NCI-H2081 (cell line): ENCODE results near the gene JMJD7.

Source experiments
- DNase-seq, 2 experiments: peaks; one replicate each; lab custom pipeline; 2025; lab: John Stamatoyannopoulos, UW

Gene JMJD7

DNA sequence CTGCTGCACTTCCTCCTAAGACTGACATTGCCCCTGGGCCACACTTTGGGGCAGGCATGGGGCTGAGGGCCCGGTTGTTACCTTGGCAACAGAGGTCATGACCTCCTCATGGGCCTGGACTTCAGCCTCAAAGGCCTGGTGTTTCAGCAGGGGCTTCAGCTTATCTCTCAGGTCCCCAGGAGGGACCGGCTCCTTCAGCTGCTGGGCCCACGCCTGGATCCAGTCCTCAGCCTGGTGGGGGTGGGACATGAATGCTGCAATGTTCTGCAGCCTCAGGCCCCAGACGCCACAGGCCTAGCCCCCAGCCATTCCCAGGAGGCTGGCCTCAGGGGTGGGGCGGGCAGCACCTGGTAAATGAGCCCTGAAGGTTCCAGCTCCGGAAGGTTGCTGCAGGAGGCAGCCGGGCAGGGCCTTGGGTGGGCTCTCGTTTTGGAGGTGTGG lies 38.4 kb downstream of the JMJD7 start:
- no peak for DNase-seq

- no peak for DNase-seq
These were observed 39.1 kb downstream of the JMJD7 start for GRCh38 chr15:41866872-41867579.

DNA sequence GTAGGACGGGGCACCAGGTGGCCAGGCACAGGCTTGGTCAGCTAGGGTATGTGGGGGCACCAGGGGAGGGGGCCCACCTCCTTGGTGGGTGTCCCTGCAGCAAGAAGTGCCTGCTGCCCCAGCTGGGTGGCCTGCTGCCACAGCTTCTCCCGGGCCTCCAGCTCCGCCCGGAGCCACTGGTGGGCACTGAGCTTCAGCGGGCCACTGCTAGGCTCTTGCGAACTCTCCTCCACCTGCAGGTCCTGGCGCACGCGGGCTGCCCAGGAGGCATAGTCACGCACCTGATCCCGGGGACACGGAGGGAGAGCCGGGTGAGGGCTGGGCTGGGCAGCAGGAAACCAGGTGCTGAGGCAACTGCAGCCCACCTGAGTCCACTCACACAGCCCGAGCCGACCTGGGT lies 40.4 kb downstream of the JMJD7 start:
- no peak for DNase-seq

DNA sequence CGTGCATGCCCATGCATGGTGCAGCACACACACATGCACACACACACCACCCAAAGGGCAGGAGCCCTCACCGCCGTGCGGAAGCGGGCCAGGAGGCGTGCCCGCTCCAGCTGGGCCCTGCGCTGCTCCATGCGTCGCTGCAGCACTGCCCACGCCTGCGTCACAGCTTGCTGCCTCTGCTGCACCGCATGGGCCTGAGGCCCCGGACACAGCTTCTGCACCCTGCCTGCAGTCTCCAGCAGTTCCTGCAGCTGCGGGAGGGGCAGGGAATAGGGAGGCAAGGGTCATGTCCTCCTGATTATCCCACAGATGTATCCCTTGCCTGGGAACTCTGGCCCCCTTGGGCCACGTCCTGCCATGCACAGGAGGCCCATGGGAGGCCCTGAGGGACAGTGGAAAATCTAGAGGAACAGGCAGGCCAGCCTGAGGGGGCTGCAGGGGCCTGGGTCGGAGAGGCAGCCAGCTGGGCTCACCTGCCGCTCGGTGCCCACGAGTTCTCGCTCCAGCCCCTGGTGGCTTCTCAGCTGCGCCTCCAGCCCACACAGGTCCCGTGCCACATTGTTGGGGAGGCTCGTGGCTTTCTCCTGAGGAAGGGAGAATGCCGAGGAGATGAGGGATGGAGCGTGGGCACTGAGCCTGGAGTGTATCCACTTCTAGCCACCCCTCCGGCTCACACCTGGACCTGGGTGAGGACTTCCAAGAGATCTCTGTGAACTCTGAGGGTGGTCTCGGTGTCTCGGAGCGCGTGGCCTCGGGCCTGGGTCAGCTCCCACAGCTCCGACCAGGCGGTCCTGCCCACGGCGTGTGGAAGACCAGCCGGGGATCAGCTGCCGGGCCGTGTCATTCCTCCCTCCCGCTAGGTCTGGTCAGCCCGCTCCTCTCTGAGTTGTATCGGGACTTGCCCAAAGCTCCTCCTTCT lies 42.1 kb downstream of the JMJD7 start:
- DNase-seq = no peak

DNA sequence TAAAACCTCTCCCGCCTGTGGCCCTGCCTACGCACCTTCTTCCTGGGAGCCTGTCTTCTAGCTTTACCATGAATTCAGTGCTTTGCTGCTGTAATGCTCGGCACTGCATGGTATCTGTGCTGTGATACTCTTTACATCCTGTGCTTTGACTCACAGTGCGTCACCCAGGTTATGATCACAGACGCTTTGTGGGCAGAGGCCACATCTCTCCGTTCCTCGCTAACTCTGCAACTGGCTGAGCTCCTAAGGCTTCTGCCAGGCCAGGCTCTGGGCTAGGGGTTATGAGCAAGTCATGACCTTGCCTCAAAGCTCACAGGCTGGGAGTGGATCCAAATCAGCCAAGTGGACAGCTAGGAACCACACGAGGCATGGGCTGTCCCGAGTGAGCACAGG lies 42.8 kb downstream of the JMJD7 start:
- DNase-seq = no peak

GRCh38 chr15:41871175-41871905 lies 43.4 kb downstream of the JMJD7 start:
- DNase-seq = no peak

DNA sequence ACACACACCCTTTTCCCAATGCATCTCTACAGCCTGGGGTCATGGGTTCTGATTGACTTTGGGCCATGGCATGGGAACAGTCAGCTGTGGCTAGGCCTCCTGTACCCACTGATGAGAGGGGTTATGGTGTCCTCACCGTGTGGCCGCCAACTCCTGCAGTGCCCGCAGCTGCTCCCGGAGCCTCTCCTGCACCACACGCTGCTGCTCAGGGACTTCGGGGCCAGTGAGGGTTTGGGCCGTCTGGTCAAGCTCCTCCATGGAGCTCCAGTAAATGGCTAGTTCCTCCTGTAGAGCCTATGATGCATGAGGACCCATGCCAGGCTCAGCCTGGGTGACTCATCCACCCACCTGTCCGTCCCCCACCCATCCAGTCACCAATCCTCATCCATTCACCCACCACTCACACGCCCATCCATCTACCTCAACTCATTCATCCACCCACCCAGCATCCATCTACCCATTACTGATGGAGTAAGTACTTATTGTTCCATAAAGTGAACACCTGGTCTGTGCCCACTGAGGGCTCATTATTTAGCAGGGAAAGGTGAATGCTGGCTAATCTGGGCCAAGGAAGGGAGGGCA lies 44.4 kb downstream of the JMJD7 start:
- no peak for DNase-seq

- peak in 1 of 2 experiments; percentile 36 for DNase-seq
These were observed 45.8 kb downstream of the JMJD7 start for GRCh38 chr15:41873711-41874110.

DNA sequence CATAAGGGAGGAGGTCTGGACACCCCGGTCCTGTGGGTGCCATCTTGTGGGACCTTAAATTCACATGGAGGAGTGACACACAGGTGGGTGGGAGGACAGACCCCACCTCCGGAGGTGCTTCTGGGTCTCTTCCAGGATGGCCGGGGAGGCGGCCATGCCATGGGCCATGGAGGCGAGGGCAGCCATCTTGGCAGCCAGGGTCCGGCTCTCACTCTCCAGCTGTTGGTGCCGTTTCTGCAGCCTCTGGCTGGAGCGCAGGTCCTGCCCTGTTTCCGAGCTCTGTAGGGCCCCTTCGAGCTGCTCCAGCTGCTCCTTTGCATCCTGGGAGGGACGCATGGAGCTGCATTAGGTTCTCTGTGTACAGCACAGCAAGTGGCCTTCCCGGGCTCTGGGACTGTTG lies 46.8 kb downstream of the JMJD7 start:
- DNase-seq = no peak

- DNase-seq = no peak
These were observed 48.1 kb downstream of the JMJD7 start for GRCh38 chr15:41876007-41876406.

GRCh38 chr15:41876689-41877088 lies 48.8 kb downstream of the JMJD7 start:
- DNase-seq = peak in 1 of 2 experiments; percentile 65

- peak in 1 of 2 experiments; percentile 20 for DNase-seq
These were observed 49.9 kb downstream of the JMJD7 start for GRCh38 chr15:41877631-41878354.

- no peak for DNase-seq
These were observed 50.4 kb downstream of the JMJD7 start for GRCh38 chr15:41878355-41878699.

DNA sequence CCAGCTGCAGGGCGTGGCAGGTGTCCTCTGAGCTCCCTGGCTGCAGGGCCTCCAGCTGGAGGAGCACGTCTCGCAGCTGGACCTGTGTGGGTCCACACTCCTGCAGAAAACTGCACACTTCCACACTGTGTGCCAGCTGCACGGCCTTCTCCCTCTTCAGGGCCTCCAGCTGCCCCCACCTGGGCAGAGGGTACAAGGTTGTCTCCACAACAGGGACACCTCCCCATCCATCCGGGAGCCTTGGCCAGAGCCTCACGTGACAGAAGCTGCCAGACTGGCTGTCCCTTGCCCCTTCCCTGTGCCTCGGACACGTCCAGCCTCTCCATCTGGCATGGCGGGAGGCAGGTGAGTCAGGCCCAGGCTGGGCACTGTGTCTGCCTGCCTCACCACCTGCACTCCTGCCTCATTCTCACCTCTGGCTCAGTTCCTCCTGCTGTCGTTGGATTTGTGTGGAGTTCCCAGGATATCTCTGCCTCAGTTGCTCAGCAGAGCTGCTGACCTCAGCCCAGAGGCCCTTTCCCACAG lies 51.5 kb downstream of the JMJD7 start:
- no peak for DNase-seq

DNA sequence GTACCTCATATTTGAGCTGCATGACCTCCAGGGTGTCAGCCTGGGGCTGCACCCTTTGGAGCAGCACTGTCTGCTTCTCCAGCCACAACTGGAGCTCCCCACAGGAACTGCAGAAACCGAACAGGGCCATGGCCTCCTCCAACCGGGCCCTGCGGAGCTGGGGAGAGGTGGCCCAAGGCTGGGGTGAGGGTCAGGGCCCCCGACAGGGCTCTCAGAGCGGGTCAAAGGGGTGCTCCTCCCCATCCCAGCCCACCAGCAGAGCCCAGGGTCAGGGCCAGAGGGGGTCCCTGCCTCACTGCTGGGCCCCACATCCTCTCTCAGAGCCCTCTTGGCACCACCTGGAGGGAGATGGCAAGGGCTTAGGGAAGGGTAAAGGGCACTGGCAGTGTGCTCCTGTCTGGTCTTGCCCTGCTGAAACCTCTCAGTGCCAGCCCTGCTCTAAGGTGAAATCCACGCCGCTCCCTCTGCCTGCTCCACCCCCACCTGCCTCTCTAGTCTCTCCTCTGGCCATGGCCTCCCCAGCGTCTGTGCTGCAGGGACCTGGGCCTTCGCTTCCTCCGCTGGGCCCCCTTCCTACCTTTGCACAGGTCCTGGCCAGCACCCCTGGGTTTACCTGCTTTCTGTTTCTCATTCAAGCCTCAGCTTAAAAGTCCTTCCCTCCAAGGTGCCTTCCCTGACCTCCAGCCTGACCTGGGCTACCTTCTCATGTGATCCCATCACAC lies 52.4 kb downstream of the JMJD7 start:
- no peak for DNase-seq

GRCh38 chr15:41881086-41881485 lies 53.2 kb downstream of the JMJD7 start:
- no peak for DNase-seq

- DNase-seq = no peak
These were observed 53.6 kb downstream of the JMJD7 start for GRCh38 chr15:41881550-41881919.

DNA sequence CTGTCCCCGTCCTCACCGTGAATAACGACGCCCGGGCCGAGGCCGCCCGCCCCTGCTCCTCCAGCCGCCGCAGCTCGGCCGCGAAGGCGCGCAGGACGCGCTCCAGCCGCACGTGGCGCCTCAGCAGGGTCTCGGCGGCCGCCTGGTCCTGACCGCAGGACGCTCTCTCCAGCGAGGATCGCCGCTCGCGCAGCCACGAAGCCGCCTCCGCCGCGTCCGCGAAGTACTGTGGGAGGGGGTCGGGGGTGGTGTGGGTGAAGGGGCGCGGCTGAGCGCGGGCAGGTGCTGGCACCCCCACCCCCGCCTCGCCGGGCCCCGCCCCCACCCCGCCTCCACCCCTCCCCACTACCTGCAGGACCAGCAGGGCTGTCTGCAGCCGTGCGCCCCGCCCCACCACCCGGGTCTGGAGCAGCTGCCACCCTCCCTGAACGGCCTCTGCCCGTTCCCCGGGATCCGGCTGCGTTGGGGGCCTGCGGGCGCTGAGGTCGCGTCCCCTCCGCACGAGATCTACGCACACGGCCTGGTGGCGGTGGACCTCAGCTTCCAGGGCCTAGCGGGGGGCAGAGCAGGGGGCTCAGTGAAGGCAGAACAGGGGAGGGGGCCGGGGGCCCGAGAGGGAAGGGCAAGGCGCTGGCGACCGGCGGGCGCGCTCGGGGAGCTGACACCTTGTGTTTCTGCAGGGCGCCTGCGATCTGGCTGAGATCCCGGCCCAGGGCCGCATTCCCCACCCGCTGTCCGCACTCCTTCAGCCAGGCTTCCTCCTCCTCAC lies 54.2 kb downstream of the JMJD7 start:
- no peak for DNase-seq

DNA sequence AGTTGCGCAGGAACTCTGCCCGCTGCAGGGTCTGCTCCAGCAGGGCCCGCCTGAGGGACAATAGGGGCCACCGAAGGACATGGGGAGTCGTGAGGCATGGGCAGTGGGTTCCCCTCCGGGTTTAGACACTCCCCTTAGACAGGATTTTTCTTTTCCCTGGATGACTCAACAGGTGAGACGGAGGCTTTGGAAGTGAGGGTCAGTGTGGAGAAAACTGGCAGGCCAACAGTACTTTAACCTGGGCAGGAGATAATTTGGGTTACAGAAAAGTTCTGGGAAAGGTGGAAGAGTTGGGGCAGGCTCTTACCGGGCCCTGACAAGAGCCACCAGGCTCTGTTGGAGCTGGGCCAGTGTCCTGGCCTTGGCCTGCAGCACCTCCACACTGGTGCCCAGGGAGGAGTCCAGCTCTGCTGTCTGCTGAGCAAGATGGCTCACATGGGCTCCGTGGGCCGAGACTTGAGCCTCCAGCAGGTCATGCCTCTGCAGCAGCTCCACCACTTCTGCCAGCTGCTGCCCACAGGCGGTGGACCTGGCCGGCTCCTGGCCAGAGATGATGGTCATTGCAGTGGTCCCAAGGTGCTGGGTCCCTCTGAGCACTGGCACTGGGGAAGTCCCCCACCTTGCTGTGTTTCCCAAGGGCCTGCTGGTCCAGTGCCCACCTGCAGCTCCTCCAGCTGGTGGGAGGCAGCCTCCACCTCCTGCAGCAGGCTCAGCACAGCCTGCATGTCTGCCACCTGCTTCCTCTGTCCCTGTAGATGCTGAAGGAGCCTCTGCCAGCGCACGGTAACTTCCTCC lies 55.0 kb downstream of the JMJD7 start:
- peak in 1 of 2 experiments; percentile 22 for DNase-seq
